Measurements from ENCODE around the gene MET. TPM values are rescaled to one million over a fixed set of nuclear protein-coding genes. Genes with fewer than 3 reads are reported as not detected.

MET gene
- total and polyA plus RNA-seq, 2 of the 13 experiments (the other 11 are each of a cell fraction or from before 2014, with no cell fraction given) = 21.8 to 31.5 TPM

- TF ChIP-seq ARID5B (CRISPR knock-in tag; IDR thresholded peaks at IDR 0.05) = peak; percentile 82
- TF ChIP-seq PAXIP1 (CRISPR knock-in tag; conservative IDR thresholded peaks at IDR 0.05) = peak; percentile 98
- TF ChIP-seq ZNF543 (CRISPR knock-in tag; IDR thresholded peaks at IDR 0.05) = peak; percentile 59; the same call in 1 of the 2 replicates
- TF ChIP-seq ZFY (CRISPR knock-in tag; IDR thresholded peaks at IDR 0.05) = no peak
- TF ChIP-seq LRRFIP1 (CRISPR knock-in tag; conservative IDR thresholded peaks at IDR 0.05) = no peak
- TF ChIP-seq BATF2 (CRISPR knock-in tag; IDR thresholded peaks at IDR 0.05) = no peak
- no peak for TF ChIP-seq ZFP36L2 (CRISPR knock-in tag; IDR thresholded peaks at IDR 0.05)
- peak in 1 of 2 experiments; percentile 35; a peak in 3 of 4 replicates for TF ChIP-seq NR2F1 (CRISPR knock-in tag; IDR thresholded peaks at IDR 0.05)
- TF ChIP-seq ZBTB38 (CRISPR knock-in tag; IDR thresholded peaks at IDR 0.05) = no peak
- TF ChIP-seq ZKSCAN8 (CRISPR knock-in tag; IDR thresholded peaks at IDR 0.05; ENCODE audit: borderline replicate concordance) = peak; percentile 31
- TF ChIP-seq FOXP1 (IDR thresholded peaks at IDR 0.05) = peak; percentile 67; the same call in 1 of the 2 replicates
- TF ChIP-seq FOXP1 (CRISPR knock-in tag; IDR thresholded peaks at IDR 0.05) = peak; percentile 86
- TF ChIP-seq ZNF687 (CRISPR knock-in tag; IDR thresholded peaks at IDR 0.05) = no peak
Observed at GRCh38 chr7:116810267-116811116, 138.5 kb downstream of the MET start (continued).

All from HepG2 (cell line).